ENCODE data around the gene CWC15.

DNA sequence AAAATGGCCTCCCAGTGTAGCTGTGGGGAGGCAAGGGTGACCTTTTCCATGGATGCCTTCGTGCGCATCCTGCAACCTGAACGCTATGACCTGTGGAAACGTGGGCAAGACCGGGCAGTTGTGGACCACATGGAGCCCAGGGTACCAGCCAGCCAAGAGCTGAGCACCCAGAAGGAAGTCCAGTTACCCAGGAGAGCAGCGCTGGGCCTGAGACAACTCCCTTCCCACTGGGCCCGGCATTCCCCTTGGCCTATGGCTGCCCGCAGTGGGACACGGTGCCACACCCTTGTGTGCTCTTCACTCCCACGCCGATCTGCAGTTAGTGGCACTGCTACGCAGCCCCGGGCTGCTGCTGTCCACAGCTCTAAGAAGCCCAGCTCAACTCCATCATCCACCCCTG lies 24.9 kb upstream of the CWC15 start:
- TF ChIP-seq, protein P1, sequence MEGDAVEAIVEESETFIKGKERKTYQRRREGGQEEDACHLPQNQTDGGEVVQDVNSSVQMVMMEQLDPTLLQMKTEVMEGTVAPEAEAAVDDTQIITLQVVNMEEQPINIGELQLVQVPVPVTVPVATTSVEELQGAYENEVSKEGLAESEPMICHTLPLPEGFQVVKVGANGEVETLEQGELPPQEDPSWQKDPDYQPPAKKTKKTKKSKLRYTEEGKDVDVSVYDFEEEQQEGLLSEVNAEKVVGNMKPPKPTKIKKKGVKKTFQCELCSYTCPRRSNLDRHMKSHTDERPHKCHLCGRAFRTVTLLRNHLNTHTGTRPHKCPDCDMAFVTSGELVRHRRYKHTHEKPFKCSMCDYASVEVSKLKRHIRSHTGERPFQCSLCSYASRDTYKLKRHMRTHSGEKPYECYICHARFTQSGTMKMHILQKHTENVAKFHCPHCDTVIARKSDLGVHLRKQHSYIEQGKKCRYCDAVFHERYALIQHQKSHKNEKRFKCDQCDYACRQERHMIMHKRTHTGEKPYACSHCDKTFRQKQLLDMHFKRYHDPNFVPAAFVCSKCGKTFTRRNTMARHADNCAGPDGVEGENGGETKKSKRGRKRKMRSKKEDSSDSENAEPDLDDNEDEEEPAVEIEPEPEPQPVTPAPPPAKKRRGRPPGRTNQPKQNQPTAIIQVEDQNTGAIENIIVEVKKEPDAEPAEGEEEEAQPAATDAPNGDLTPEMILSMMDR (conservative IDR thresholded peaks at IDR 0.05; ENCODE audit: low read length) = no peak
- TF ChIP-seq EZH2phosphoT487 (IDR thresholded peaks at IDR 0.05; ENCODE audit: borderline replicate concordance) = no peak
